Thymus (tissue), 11 donors: ENCODE measurements around the gene IER3IP1. TPM values are rescaled to one million over a fixed set of nuclear protein-coding genes. Genes with fewer than 3 reads are reported as not detected.

Experiments used
- DNase-seq, 9 donors: peaks; one replicate each; pipeline ENCODE4 v3.0.0-alpha.2; 2013; ENCODE audit warnings: low spot score in 9 of 9, low read depth in 6 of 9, missing footprints in 1 of 9
- H3K27ac ChIP-seq, 2 donors: one replicate each; pipeline ENCODE4 v1.5.1; 2013; ENCODE audit warnings: control low read depth in 1 of 2, low read depth in 1 of 2, low read length in 1 of 2, mild to moderate bottlenecking in 1 of 2, moderate library complexity in 1 of 2
- H3K27me3 ChIP-seq, 2 donors: one replicate each; pipeline ENCODE4 v1.5.1; 2013; ENCODE audit warnings: low read length in 1 of 2; ENCODE audit not compliant: control insufficient read depth in 2 of 2, insufficient read depth in 1 of 2
- H3K36me3 ChIP-seq, 2 donors: one replicate each; pipeline ENCODE4 v1.5.1; 2013; ENCODE audit warnings: low read length in 1 of 2, mild to moderate bottlenecking in 1 of 2, moderate library complexity in 1 of 2; ENCODE audit not compliant: control insufficient read depth in 2 of 2, insufficient read depth in 2 of 2
- H3K4me1 ChIP-seq, 2 donors: one replicate each; pipeline ENCODE4 v1.5.1; 2013; ENCODE audit warnings: low read length in 2 of 2; ENCODE audit not compliant: control insufficient read depth in 2 of 2, insufficient read depth in 2 of 2
- H3K4me3 ChIP-seq, 2 donors: one replicate each; pipeline ENCODE4 v1.5.1; 2013; ENCODE audit warnings: low read length in 2 of 2, control low read depth in 1 of 2, mild to moderate bottlenecking in 1 of 2
- H3K9me3 ChIP-seq, 2 donors: one replicate each; pipeline ENCODE4 v1.5.1; 2013; ENCODE audit warnings: low read length in 1 of 2, mild to moderate bottlenecking in 1 of 2; ENCODE audit not compliant: control insufficient read depth in 2 of 2, insufficient read depth in 1 of 2
- WGBS: extraction: QIAGEN DNeasy Blood & Tissue Kit; methylation state at CpG from one replicate; pipeline ENCODE4 v1.1.7; 2013; 5-methylcytosine and 5-hydroxymethylcytosine counted together
- polyA plus RNA-seq: library from polyadenylated mRNA; stranded (reverse); fragments of 200-250 nt; gene quantifications from one replicate; pipeline ENCODE4 v1.2.3, GENCODE V29; 2013
- total RNA-seq: library from RNA; stranded (reverse); fragments of 120-200 nt; gene quantifications from one replicate; pipeline ENCODE4 v1.2.4, GENCODE V29; 2013
- donor health status: healthy.

The IER3IP1 gene
- total and polyA plus RNA-seq, 2 donors, result 14.1 to 15.5 TPM

GRCh38 chr18:47113796-47114540 is 62.2 kb downstream of the IER3IP1 start:
- H3K36me3 ChIP-seq, result peaks cover 24 to 39% of the 10 kb centered on the region in 2 donors
- no peak for DNase-seq
- no peak overlapping the region for H3K4me3 ChIP-seq
- H3K27ac ChIP-seq, result no peak overlapping the region
- H3K27me3 ChIP-seq, result no peaks in the 10 kb centered on the region
- no peaks in the 10 kb centered on the region for H3K4me1 ChIP-seq
- H3K9me3 ChIP-seq, result no peaks in the 10 kb centered on the region
- 97% methylated on average over 2 of the region's 2 CpGs for WGBS

GRCh38 chr18:47110492-47111274 is 65.5 kb downstream of the IER3IP1 start:
- DNase-seq, result no peak
- Histone ChIP-seq H3K4me1 (no peaks in the 10 kb centered on the region), H3K4me3 (no peak overlapping the region), H3K9me3 (no peaks in the 10 kb centered on the region), H3K27me3 (no peaks in the 10 kb centered on the region), H3K27ac (no peak overlapping the region), H3K36me3 (peaks cover 24 to 46% of the 10 kb centered on the region in 2 donors)
- 98% methylated on average over 6 of the region's 6 CpGs for WGBS

- DNase-seq, result no peak
- H3K9me3 ChIP-seq, result no peaks in the 10 kb centered on the region
- WGBS, result 95% methylated on average over 1 of the region's 1 CpG
- no peaks in the 10 kb centered on the region for H3K27me3 ChIP-seq
- no peak overlapping the region for H3K4me3 ChIP-seq
- H3K4me1 ChIP-seq, result no peaks in the 10 kb centered on the region
- H3K36me3 ChIP-seq, result peaks cover 21 to 42% of the 10 kb centered on the region in 2 donors
- no peak overlapping the region for H3K27ac ChIP-seq
Measured at GRCh38 chr18:47109720-47110119, 66.4 kb downstream of the IER3IP1 start.

GRCh38 chr18:47108998-47109405 is 67.2 kb downstream of the IER3IP1 start:
- H3K36me3 ChIP-seq, result peaks cover 21 to 38% of the 10 kb centered on the region in 2 donors
- H3K27ac ChIP-seq, result no peak overlapping the region
- no peak overlapping the region for H3K4me3 ChIP-seq
- H3K9me3 ChIP-seq, result no peaks in the 10 kb centered on the region
- H3K4me1 ChIP-seq, result no peaks in the 10 kb centered on the region
- no peak for DNase-seq
- H3K27me3 ChIP-seq, result no peaks in the 10 kb centered on the region
- 98% methylated on average over 7 of the region's 7 CpGs for WGBS

GRCh38 chr18:47108373-47108772 is 67.8 kb downstream of the IER3IP1 start:
- no peaks in the 10 kb centered on the region for H3K9me3 ChIP-seq
- no peak for DNase-seq
- no peaks in the 10 kb centered on the region for H3K4me1 ChIP-seq
- WGBS, result 95% methylated on average over 3 of the region's 3 CpGs
- H3K36me3 ChIP-seq, result peaks cover 21 to 34% of the 10 kb centered on the region in 2 donors
- H3K27me3 ChIP-seq, result no peaks in the 10 kb centered on the region
- no peak overlapping the region for H3K27ac ChIP-seq
- H3K4me3 ChIP-seq, result no peak overlapping the region

Other genes starting within 250 kb of the IER3IP1 start
- gene ELOA2, start 140.7 kb downstream of the IER3IP1 start, total RNA-seq, result not detected
- not detected for gene ELOA2, start 140.7 kb downstream of the IER3IP1 start, polyA plus RNA-seq
- gene HDHD2, start 25.9 kb downstream of the IER3IP1 start, total RNA-seq, result 34.1 TPM
- 43.0 TPM for gene HDHD2, start 25.9 kb downstream of the IER3IP1 start, polyA plus RNA-seq
- gene SKOR2, start 75.3 kb upstream of the IER3IP1 start, total RNA-seq, result not detected
- under 0.01 TPM for gene SKOR2, start 75.3 kb upstream of the IER3IP1 start, polyA plus RNA-seq